ENCODE data around the gene STK4. TPM values are rescaled to one million over a fixed set of nuclear protein-coding genes. Genes with fewer than 3 reads are reported as not detected.

Gene STK4
- total RNA-seq, 1 donor from 2014 or later = 34.8 TPM

DNA sequence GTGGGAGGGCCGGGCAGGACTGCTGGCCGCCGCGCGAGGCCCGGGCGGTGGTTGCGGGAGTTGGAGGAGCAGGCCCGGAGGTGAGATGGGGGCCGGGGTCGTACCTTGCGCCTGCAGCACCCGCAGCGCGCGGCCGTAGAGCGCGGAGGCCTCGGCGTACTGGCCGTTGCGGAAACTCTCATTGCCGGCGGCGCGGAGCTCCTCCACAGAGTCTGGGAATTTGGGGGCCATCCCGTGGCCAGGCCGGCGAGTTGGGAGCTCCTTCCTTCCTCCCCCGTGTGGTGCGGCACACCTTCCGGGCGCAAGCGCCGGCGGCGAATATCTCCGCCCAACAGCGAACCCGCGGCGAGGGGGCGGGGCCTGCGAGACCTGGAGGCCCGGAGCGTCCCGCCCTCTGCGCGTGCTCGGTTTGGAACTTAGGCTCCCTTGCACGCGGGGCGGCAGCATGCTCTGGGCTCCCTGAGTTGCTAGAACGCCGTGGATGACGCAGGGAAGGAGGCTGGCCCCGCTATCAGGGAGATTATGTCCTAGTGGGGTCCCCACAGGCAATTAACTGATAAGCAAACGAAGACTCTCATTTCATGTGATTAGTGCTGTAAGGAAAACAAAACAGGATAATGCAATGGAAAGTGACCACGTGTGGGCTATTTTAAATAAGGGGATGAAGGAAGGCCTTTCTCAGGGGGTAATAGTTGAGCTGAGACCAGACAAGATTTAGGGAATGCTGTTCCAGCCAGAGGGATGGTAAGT is 6.0 kb upstream of the STK4 start, which contains the start of gene TOMM34:
TSS of gene TOMM34 (minus strand) at position 295 of the 750 bp plus-strand sequence. CDS start at position 231, 64 bp downstream.
- FAIRE-seq = no peak
- Histone ChIP-seq H3K4me3 (ENCODE audit: low read depth, low read length) (peak within 1 kb of the TSS; percentile 81), H3K27me3 (ENCODE audit: control insufficient read depth, insufficient read depth, low read length) (no peaks in the 10 kb centered on the region), H3K36me3 (ENCODE audit: control insufficient read depth, insufficient read depth, low read length) (peaks cover 5% of the 10 kb centered on the region)
- DNase-seq (ENCODE audit: low read depth) = peak; percentile 78
- TF ChIP-seq CTCF (IDR thresholded peaks at IDR 0.05; ENCODE audit: insufficient read depth, low read length, severe bottlenecking) = no peak

DNA sequence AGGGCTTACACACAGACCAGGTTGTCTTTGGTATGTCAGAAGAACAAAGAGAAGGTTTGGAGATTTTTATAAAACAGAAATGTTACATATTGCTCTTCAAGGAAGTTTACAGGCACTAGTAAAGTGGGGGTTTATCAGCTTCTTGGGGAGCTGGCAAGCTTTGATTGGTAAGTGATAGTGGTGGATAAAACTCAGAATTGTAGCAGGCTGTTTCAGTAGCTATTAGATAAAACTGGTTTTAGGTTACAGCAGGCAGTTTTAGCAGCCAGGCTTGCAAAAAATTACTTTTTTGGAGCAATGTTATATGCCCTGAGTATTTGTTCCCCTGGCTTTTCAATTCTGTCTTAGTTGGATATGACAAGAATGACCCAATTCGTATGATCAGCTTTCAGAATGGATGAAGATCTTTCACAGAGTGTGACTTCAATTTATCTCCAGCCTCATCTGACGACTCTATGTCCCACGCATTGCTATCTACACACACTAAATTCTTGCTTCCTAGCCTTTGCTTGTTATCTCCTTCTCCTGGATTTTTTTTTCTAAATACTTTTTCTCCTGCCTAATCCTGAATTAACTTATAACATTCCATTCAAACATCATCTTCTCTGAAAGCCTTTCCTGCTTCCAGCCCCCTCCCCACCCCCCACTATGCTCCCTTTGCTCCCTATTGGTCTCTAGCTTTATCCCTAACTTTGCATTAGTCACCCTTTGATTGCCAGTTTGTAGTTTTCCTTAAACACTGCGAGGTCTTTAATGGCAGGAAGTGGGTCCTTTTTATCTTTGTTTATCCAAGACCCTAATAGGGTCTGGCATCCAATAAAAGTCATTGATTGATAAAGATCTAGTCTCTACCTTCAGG is 5.1 kb upstream of the STK4 start:
- DNase-seq (ENCODE audit: low read depth) (no peak), FAIRE-seq (no peak)
- Histone ChIP-seq H3K27me3 (ENCODE audit: control insufficient read depth, insufficient read depth, low read length) (no peaks in the 10 kb centered on the region), H3K4me3 (ENCODE audit: low read depth, low read length) (no peak overlapping the region), H3K36me3 (ENCODE audit: control insufficient read depth, insufficient read depth, low read length) (peaks cover 1% of the 10 kb centered on the region)
- no peak for TF ChIP-seq CTCF (IDR thresholded peaks at IDR 0.05; ENCODE audit: insufficient read depth, low read length, severe bottlenecking)

DNA sequence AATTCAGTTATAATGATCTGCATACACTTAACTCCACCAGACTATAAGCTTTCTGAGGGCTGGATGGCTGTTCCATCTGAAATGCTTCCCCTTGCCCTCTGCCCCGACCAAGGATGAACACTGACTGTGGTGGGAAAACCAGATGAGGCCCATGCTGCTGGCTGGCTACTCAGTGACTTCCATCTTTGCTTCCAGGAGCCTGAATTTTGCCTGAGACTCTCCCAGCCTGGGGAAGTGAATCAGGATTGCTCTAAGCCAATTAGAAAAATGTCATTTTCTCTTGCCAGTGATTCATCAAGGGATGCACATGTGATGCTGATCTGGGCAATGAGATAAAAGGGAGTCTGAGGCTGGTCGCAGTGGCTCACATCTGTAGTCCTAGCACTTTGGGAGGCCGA is 4.4 kb upstream of the STK4 start:
- H3K27me3 ChIP-seq (ENCODE audit: control insufficient read depth, insufficient read depth, low read length) = no peaks in the 10 kb centered on the region
- FAIRE-seq (no peak), DNase-seq (ENCODE audit: low read depth) (peak; percentile 54)
- H3K36me3 ChIP-seq (ENCODE audit: control insufficient read depth, insufficient read depth, low read length) = peaks cover 1% of the 10 kb centered on the region
- TF ChIP-seq CTCF (IDR thresholded peaks at IDR 0.05; ENCODE audit: insufficient read depth, low read length, severe bottlenecking) = no peak
- H3K4me3 ChIP-seq (ENCODE audit: low read depth, low read length) = no peak overlapping the region

GRCh38 chr20:44962483-44962882 is 3.8 kb upstream of the STK4 start:
- Histone ChIP-seq H3K4me3 (ENCODE audit: low read depth, low read length) (no peak overlapping the region), H3K36me3 (ENCODE audit: control insufficient read depth, insufficient read depth, low read length) (peaks cover 1% of the 10 kb centered on the region), H3K27me3 (ENCODE audit: control insufficient read depth, insufficient read depth, low read length) (no peaks in the 10 kb centered on the region)
- FAIRE-seq = no peak
- peak; percentile 64 for DNase-seq (ENCODE audit: low read depth)
- TF ChIP-seq CTCF (IDR thresholded peaks at IDR 0.05; ENCODE audit: insufficient read depth, low read length, severe bottlenecking) = no peak

DNA sequence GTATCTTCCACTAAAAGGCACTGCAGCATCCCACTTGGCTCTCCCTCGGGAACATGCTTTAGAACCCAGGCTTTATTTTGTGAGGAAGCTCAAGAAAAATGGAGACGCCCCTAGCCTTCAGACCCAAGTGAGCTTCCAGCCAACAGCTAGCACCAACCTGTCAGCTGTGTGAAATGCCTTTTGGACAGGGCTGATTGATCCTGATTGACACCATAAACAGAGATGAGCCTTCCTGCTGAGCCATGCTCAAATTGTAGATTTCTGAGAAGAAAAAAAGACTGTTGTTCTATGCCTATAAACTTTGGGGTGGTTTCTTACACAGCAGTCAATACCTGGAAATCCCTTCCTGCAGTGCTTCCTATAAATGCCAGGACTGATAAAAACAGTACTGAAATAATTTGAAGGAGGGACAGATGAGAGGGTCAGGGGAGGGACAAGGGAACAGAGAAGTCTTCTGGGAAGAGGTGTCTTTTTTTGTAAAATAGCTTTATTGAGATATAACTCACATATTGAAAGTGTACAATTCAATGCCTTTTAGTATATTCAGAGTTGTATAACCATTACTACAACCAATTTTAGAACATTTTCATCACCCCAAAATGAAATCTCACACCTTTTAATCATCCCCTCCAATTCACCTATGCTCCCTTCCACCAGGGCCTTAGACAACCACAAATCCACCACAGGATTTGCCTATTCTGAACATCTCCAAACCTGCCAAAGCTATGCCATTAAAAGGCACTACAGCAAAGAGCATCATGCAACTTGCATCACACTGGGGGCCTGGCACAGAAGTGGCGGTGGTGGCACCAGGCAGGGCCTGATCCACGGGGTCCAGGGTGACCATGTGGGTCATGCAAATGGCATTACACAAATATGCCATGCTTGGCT is 2.7 kb upstream of the STK4 start:
- FAIRE-seq = no peak
- no peaks in the 10 kb centered on the region for H3K36me3 ChIP-seq (ENCODE audit: control insufficient read depth, insufficient read depth, low read length)
- no peak for DNase-seq (ENCODE audit: low read depth)

More for the DNA sequence above, 2.7 kb upstream of the STK4 start:
- no peak for TF ChIP-seq CTCF (IDR thresholded peaks at IDR 0.05; ENCODE audit: insufficient read depth, low read length, severe bottlenecking)
- Histone ChIP-seq H3K27me3 (ENCODE audit: control insufficient read depth, insufficient read depth, low read length) (no peaks in the 10 kb centered on the region), H3K4me3 (ENCODE audit: low read depth, low read length) (no peak overlapping the region)

All from bronchial epithelial cell (primary cell).